IMR-90 (cell line): ENCODE measurements around the gene TMC3. TPM values are rescaled to one million over a fixed set of nuclear protein-coding genes. Genes with fewer than 3 reads are reported as not detected.

Source experiments
- ATAC-seq: fragments of 200-7000 bp; cut with Tn5 transposase; 2 replicates; pipeline ENCODE4 v1.9.1; 2020; ENCODE audit warnings: low read depth, mild to moderate bottlenecking, moderate library complexity
- BruUV-seq: library from RNA; stranded (reverse); fragments of 400-500 nt; replicated peaks from 2 replicates; lab custom pipeline; 2021; lab: Mats Ljungman, UMichigan
- CTCF ChIA-PET: fragments of 300-600 bp; formaldehyde crosslinking; extraction: SDS; loops from one replicate; lab custom pipeline; 2021; ENCODE audit warnings: antibody characterized with exemption; lab: Yijun Ruan, JAX
- POLR2A ChIA-PET: fragments of 300-600 bp; sonication (Branson Sonifier 250); formaldehyde crosslinking; loops from one replicate; lab custom pipeline; 2022; ENCODE audit warnings: antibody characterized with exemption; ENCODE audit not compliant: unreplicated experiment; lab: Charles Lee
- DNase-seq: peaks from one replicate; pipeline ENCODE4 v3.0.0; 2013
- H2AFZ ChIP-seq: replicated peaks from 2 replicates; pipeline ENCODE3; 2013; ENCODE audit warnings: low read length, mild to moderate bottlenecking; ENCODE audit not compliant: poor library complexity
- H2AK5ac ChIP-seq: 2 replicates; pipeline ENCODE4 v1.6.1; 2013; ENCODE audit warnings: low read depth, low read length, inconsistent platforms
- H2AK9ac ChIP-seq: replicated peaks from 2 replicates; pipeline ENCODE3; 2013; ENCODE audit warnings: mild to moderate bottlenecking, low read depth, low read length, moderate library complexity; ENCODE audit not compliant: poor library complexity
- H2BK120ac ChIP-seq: 2 replicates; pipeline ENCODE4 v1.6.1; 2013; ENCODE audit warnings: low read depth, low read length, inconsistent platforms
- H2BK15ac ChIP-seq: 3 replicates; pipeline ENCODE4 v1.6.1; 2013; ENCODE audit warnings: low read depth, low read length, inconsistent platforms
- H2BK20ac ChIP-seq: 2 replicates; pipeline ENCODE4 v1.6.1; 2013; ENCODE audit warnings: low read depth, mild to moderate bottlenecking, inconsistent platforms, low read length, moderate library complexity
- H2BK5ac ChIP-seq: 2 replicates; pipeline ENCODE4 v1.6.1; 2013; ENCODE audit warnings: mild to moderate bottlenecking, low read depth, low read length, inconsistent platforms; ENCODE audit not compliant: poor library complexity, severe bottlenecking
- H3K14ac ChIP-seq: replicated peaks from 2 replicates; pipeline ENCODE4 v1.6.1; 2013; ENCODE audit warnings: low read depth, low read length, inconsistent platforms
- H3K18ac ChIP-seq: 2 replicates; pipeline ENCODE4 v1.6.1; 2013; ENCODE audit warnings: low read depth, low read length, control low read depth
- H3K23ac ChIP-seq: 2 replicates; pipeline ENCODE4 v1.6.1; 2013; ENCODE audit warnings: low read depth, low read length, inconsistent platforms
- H3K27ac ChIP-seq: 2 replicates; pipeline ENCODE4 v1.5.1; 2013; ENCODE audit warnings: mild to moderate bottlenecking, control low read depth, low read length; ENCODE audit not compliant: insufficient read depth
- H3K27me3 ChIP-seq: 2 replicates; pipeline ENCODE4 v1.6.1; 2013; ENCODE audit warnings: low read length; ENCODE audit not compliant: control insufficient read depth, insufficient read depth
- H3K36me3 ChIP-seq: 2 replicates; pipeline ENCODE4 v1.6.1; 2013; ENCODE audit warnings: low read length, mixed read lengths; ENCODE audit not compliant: control insufficient read depth, insufficient read depth
- H3K4ac ChIP-seq: 2 replicates; pipeline ENCODE4 v1.6.1; 2013; ENCODE audit warnings: low read depth, low read length, inconsistent platforms
- H3K4me1 ChIP-seq: 2 replicates; pipeline ENCODE4 v1.6.1; 2013; ENCODE audit warnings: low read length, mixed read lengths; ENCODE audit not compliant: control insufficient read depth, insufficient read depth
- H3K4me2 ChIP-seq: 2 replicates; pipeline ENCODE4 v1.6.1; 2013; ENCODE audit warnings: low read depth, mild to moderate bottlenecking, control low read depth, low read length, moderate library complexity
- H3K4me3 ChIP-seq: 2 replicates; pipeline ENCODE4 v1.5.1; 2013; ENCODE audit warnings: low read depth, mild to moderate bottlenecking, control low read depth, low read length, moderate library complexity; ENCODE audit not compliant: insufficient read depth
- H3K56ac ChIP-seq: 2 replicates; pipeline ENCODE4 v1.6.1; 2013; ENCODE audit warnings: low read length, inconsistent platforms; ENCODE audit not compliant: insufficient read depth; ENCODE audit errors: extremely low read depth
- H3K79me1 ChIP-seq, 2 experiments: 2 replicates each; pipeline ENCODE4 v1.6.1; 2013; ENCODE audit warnings: low read length in 2 of 2, inconsistent platforms in 1 of 2, low read depth in 1 of 2
- H3K9ac ChIP-seq: 2 replicates; pipeline ENCODE4 v1.6.1; 2013; ENCODE audit warnings: low read depth, low read length, control low read depth
- H3K9me1 ChIP-seq: 2 replicates; pipeline ENCODE4 v1.6.1; 2013; ENCODE audit warnings: low read length, inconsistent platforms; ENCODE audit not compliant: insufficient read depth
- H3K9me3 ChIP-seq: 2 replicates; pipeline ENCODE4 v1.6.1; 2013; ENCODE audit warnings: low read length; ENCODE audit not compliant: control insufficient read depth, insufficient read depth
- H4K20me1 ChIP-seq: 2 replicates; pipeline ENCODE4 v1.6.1; 2013; ENCODE audit warnings: low read length, inconsistent platforms; ENCODE audit not compliant: insufficient read depth
- H4K5ac ChIP-seq: 2 replicates; pipeline ENCODE4 v1.6.1; 2013; ENCODE audit warnings: mild to moderate bottlenecking, low read depth, low read length, control low read depth
- H4K8ac ChIP-seq, 2 experiments: 2 replicates each; pipeline ENCODE4 v1.6.1; 2013; ENCODE audit warnings: low read depth in 2 of 2, low read length in 2 of 2, control low read depth in 1 of 2, inconsistent platforms in 1 of 2
- H4K91ac ChIP-seq: 2 replicates; pipeline ENCODE4 v1.6.1; 2013; ENCODE audit warnings: low read depth, low read length, inconsistent platforms; ENCODE audit not compliant: insufficient read depth
- CEBPB ChIP-seq: IDR thresholded peaks from 2 replicates; pipeline ENCODE4 v1.6.1; 2012; ENCODE audit warnings: low read depth, low read length, improper control_type of control experiment
- FOS ChIP-seq: fragments of 150-350 bp; IDR thresholded peaks from 2 replicates; pipeline ENCODE4 v1.6.1; 2016; ENCODE audit warnings: low read depth, low read length
- POLR2A ChIP-seq: IDR thresholded peaks from 2 replicates; pipeline ENCODE4 v1.6.1; 2012; ENCODE audit warnings: mild to moderate bottlenecking, low read depth, low read length
- WGBS, 2 experiments: methylation state at CpG; one replicate each; pipeline versions ENCODE4 v1.1.5 to v1.1.7; 2013; ENCODE audit warnings: missing lambda C conversion rate in 2 of 2; ENCODE audit not compliant: insufficient read length in 1 of 2; ENCODE audit errors: extremely low coverage in 2 of 2; 5-methylcytosine and 5-hydroxymethylcytosine counted together
- dilution Hi-C: fragments of 300-500 bp; cut with HindIII; formaldehyde crosslinking; loops from one replicate; pipeline ENCODE4 v1.14.3; 2018; ENCODE audit warnings: low sequenced_read_pairs; ENCODE audit not compliant: unreplicated experiment
- in situ Hi-C: fragments of 300-500 bp; cut with MboI; formaldehyde crosslinking; loops from 3 replicates; pipeline ENCODE4 v1.14.3; 2019; ENCODE audit warnings: low sequenced_read_pairs, inconsistent platforms, mixed read lengths
- intact Hi-C: fragments of 100-400 bp; cut with micrococcal nuclease; formaldehyde crosslinking; loops from 2 replicates; pipeline ENCODE4 v1.10.0; 2022
- polyA plus RNA-seq, 3 experiments: library from polyadenylated mRNA; depleted of rRNA; stranded (reverse); fragments of >200 nt; gene quantifications; 2 replicates each; pipeline ENCODE4 v1.2.3, GENCODE V29; 2012; ENCODE audit warnings: low replicate concordance in 1 of 3
- total RNA-seq: library from RNA; depleted of rRNA; stranded (reverse); fragments of >200 nt; gene quantifications from 2 replicates; pipeline ENCODE4 v1.2.3, GENCODE V29; 2012

Gene TMC3
- total and polyA plus RNA-seq, 2 of the 4 experiments (the other 2 are of a cell fraction), result not detected

GRCh38 chr15:81421461-81421860, 47.4 kb upstream of the TMC3 start:
- no peak overlapping the region for H3K27ac ChIP-seq
- no peak overlapping the region for H2AFZ ChIP-seq
- peaks cover 3% of the 10 kb centered on the region; the same call in 1 of the 2 replicates for H3K27me3 ChIP-seq
- POLR2A ChIA-PET, result interaction anchor here (0.5 kb wide), 1 partner anchor 633 kb away, joined by 5 read pairs; no protein-coding TSS in a partner anchor
- ATAC-seq, result no peak
- no peak overlapping the region for H2BK15ac ChIP-seq
- H2AK9ac ChIP-seq, result no peak overlapping the region
- H4K20me1 ChIP-seq, result no peaks in the 10 kb centered on the region
- no TSS peak for BruUV-seq
- no peak overlapping the region for H3K23ac ChIP-seq
- no peak overlapping the region for H3K9ac ChIP-seq
- H3K18ac ChIP-seq, result no peak overlapping the region
- H2BK120ac ChIP-seq, result no peak overlapping the region
- H2BK20ac ChIP-seq, result no peak overlapping the region
- no peak overlapping the region for H3K14ac ChIP-seq
- no peak overlapping the region for H4K91ac ChIP-seq
- WGBS, 2 experiments, result 100% methylated on average over 1 of the region's 1 CpG; no CpG with 5 or more reads in 1 of the 2 experiments
- no peaks in the 10 kb centered on the region; the same call in 1 of the 2 replicates for H3K9me1 ChIP-seq
- no peak for DNase-seq
- dilution Hi-C loops (no loop called here), in situ Hi-C loops (no loop called here), intact Hi-C loops (no loop called here)
- no peak overlapping the region for H3K4ac ChIP-seq
- CTCF ChIA-PET, result no interaction called here
- no peak overlapping the region for H4K5ac ChIP-seq
- H3K56ac ChIP-seq, result no peak overlapping the region
- H4K8ac ChIP-seq, result no peak overlapping the region
- no peak overlapping the region for H3K4me3 ChIP-seq
- H3K4me2 ChIP-seq, result no peak overlapping the region
- TF ChIP-seq CEBPB (no peak), POLR2A (no peak), FOS (no peak)
- H3K4me1 ChIP-seq, result peaks cover 2% of the 10 kb centered on the region
- H2BK5ac ChIP-seq, result no peak overlapping the region
- no peaks in the 10 kb centered on the region for H3K36me3 ChIP-seq
- no peaks in the 10 kb centered on the region for H3K9me3 ChIP-seq
- H2AK5ac ChIP-seq, result no peak overlapping the region
- H3K79me1 ChIP-seq, result no peaks in the 10 kb centered on the region
